GM20431 (cell line): ENCODE data around the gene ARNT2.
"Not testable (repeated sequence)": the region's sequence is repeated elsewhere in the genome, so short reads cannot be mapped to it uniquely, and the experiment has no call there.

ENCODE experiments used
- in situ Hi-C: fragments of 300-500 bp; cut with MseI, MboI; formaldehyde crosslinking; loops from one replicate; pipeline ENCODE4 v1.15.0; 2020; ENCODE audit warnings: low sequenced_read_pairs; ENCODE audit not compliant: unreplicated experiment

The ARNT2 gene

GRCh38 chr15:80404057-80404760, at the start of gene ARNT2:
Gene ARNT2 (plus strand): TSS chr15:80404382. CDS start chr15:80404516, 134 bp downstream.
- in situ Hi-C loops = no loop called here

- in situ Hi-C loops = no loop called here
Observed at GRCh38 chr15:80367094-80367493, 37.1 kb upstream of the ARNT2 start.

- in situ Hi-C loops = no loop called here
Observed at GRCh38 chr15:80367661-80368060, 36.5 kb upstream of the ARNT2 start.

- in situ Hi-C loops = no loop called here
Observed at GRCh38 chr15:80371924-80372323, 32.3 kb upstream of the ARNT2 start.

GRCh38 chr15:80374441-80374840, 29.7 kb upstream of the ARNT2 start:
- in situ Hi-C loops = no loop called here

GRCh38 chr15:80375968-80376891, 28.0 kb upstream of the ARNT2 start:
- in situ Hi-C loops = no loop called here

GRCh38 chr15:80379693-80380092, 24.5 kb upstream of the ARNT2 start:
- in situ Hi-C loops = no loop called here

- in situ Hi-C loops = no loop called here
Observed at GRCh38 chr15:80380154-80380553, 24.0 kb upstream of the ARNT2 start.

- in situ Hi-C loops = no loop called here
Observed at GRCh38 chr15:80382285-80382684, 21.9 kb upstream of the ARNT2 start.

- in situ Hi-C loops = no loop called here
Observed at GRCh38 chr15:80384432-80384831, 19.8 kb upstream of the ARNT2 start.

GRCh38 chr15:80386151-80386550, 18.0 kb upstream of the ARNT2 start:
- in situ Hi-C loops = no loop called here

GRCh38 chr15:80388326-80388725, 15.9 kb upstream of the ARNT2 start:
- in situ Hi-C loops = no loop called here

GRCh38 chr15:80389370-80389769, 14.8 kb upstream of the ARNT2 start:
- in situ Hi-C loops = no loop called here

GRCh38 chr15:80390942-80391341, 13.2 kb upstream of the ARNT2 start:
- in situ Hi-C loops = not testable (repeated sequence)

- in situ Hi-C loops = no loop called here
Observed at GRCh38 chr15:80395616-80396015, 8.6 kb upstream of the ARNT2 start.

GRCh38 chr15:80396096-80396495, 8.1 kb upstream of the ARNT2 start:
- in situ Hi-C loops = no loop called here

- in situ Hi-C loops = no loop called here
Observed at GRCh38 chr15:80399508-80399907, 4.7 kb upstream of the ARNT2 start.

GRCh38 chr15:80401456-80401855, 2.7 kb upstream of the ARNT2 start:
- in situ Hi-C loops = no loop called here

- in situ Hi-C loops = no loop called here
Observed at GRCh38 chr15:80402339-80402738, 1.8 kb upstream of the ARNT2 start.

- in situ Hi-C loops = no loop called here
Observed at GRCh38 chr15:80403712-80404056, 498 bp upstream of the ARNT2 start.

GRCh38 chr15:80404761-80405553, 775 bp downstream of the ARNT2 start:
- in situ Hi-C loops = no loop called here
